Endothelial cell of umbilical vein (primary cell): ENCODE data around the gene RASGRF2. TPM values are rescaled to one million over a fixed set of nuclear protein-coding genes. Genes with fewer than 3 reads are reported as not detected.

Source experiments
- BruUV-seq: library from RNA; stranded (reverse); fragments of 400-500 nt; replicated peaks from 2 replicates; lab custom pipeline; 2021; lab: Mats Ljungman, UMichigan
- CTCF ChIA-PET: fragments of 300-600, 350-600 bp; sonication (Branson Sonifier 250); formaldehyde crosslinking; loops from one replicate; lab custom pipeline; 2021; ENCODE audit warnings: antibody characterized with exemption, inconsistent platforms; lab: Charles Lee
- POLR2A ChIA-PET: fragments of 300-600, 350-600 bp; sonication (Branson Sonifier 250); formaldehyde crosslinking; loops from one replicate; lab custom pipeline; 2021; ENCODE audit warnings: antibody characterized with exemption, inconsistent platforms; lab: Charles Lee
- DNase-seq: peaks from one replicate; pipeline ENCODE4 v3.0.0-alpha.2; 2011; ENCODE audit warnings: low read depth, low spot score
- FAIRE-seq: peaks from 2 replicates; lab custom pipeline; 2011; peaks lifted over from hg19 to GRCh38; lab: Jason Lieb, UNC
- H2AFZ ChIP-seq: 2 replicates; pipeline ENCODE4 v1.6.0; 2012; ENCODE audit warnings: low read depth, low read length, control low read depth, inconsistent platforms
- H3K27ac ChIP-seq: 2 replicates; pipeline ENCODE4 v1.5.1; 2011; ENCODE audit warnings: low read depth, mild to moderate bottlenecking, control low read depth, low read length, moderate library complexity; ENCODE audit not compliant: insufficient read depth
- H3K27me3 ChIP-seq, 2 experiments: 2 replicates each; pipeline versions ENCODE4 v1.6.0 to v1.6.1; 2011; ENCODE audit warnings: low read length in 2 of 2, mixed read lengths in 1 of 2; ENCODE audit not compliant: control insufficient read depth in 2 of 2, insufficient read depth in 2 of 2
- H3K36me3 ChIP-seq, 2 experiments: 2 replicates in 1 of 2; 3 replicates in 1 of 2; pipeline ENCODE4 v1.5.1; 2011; ENCODE audit warnings: low read length in 2 of 2, mild to moderate bottlenecking in 1 of 2, moderate library complexity in 1 of 2; ENCODE audit not compliant: control insufficient read depth in 2 of 2, insufficient read depth in 2 of 2; ENCODE audit errors: extremely low read depth in 1 of 2
- H3K4me1 ChIP-seq: 3 replicates; pipeline ENCODE4 v1.5.1; 2011; ENCODE audit warnings: mild to moderate bottlenecking, low read length; ENCODE audit not compliant: control insufficient read depth, insufficient read depth; ENCODE audit errors: extremely low read depth
- H3K4me2 ChIP-seq: 2 replicates; pipeline ENCODE4 v1.6.1; 2011; ENCODE audit warnings: low read length, control low read depth, mixed read lengths; ENCODE audit not compliant: insufficient read depth
- H3K4me3 ChIP-seq, 3 experiments: fragments of 200-600 bp in 1 of 3; sonication (generic), shearing (Covaris generic) in 1 of 3; replicated peaks in 1 of 3; 2 replicates each; pipeline ENCODE4 v1.5.1; 2011 to 2016; ENCODE audit warnings: control low read depth in 3 of 3, low read length in 3 of 3, mild to moderate bottlenecking in 2 of 3, inconsistent platforms in 1 of 3, low read depth in 1 of 3, moderate library complexity in 1 of 3; ENCODE audit not compliant: insufficient read depth in 1 of 3
- H3K79me2 ChIP-seq: 2 replicates; pipeline ENCODE4 v1.6.0; 2012; ENCODE audit warnings: low read length, inconsistent platforms; ENCODE audit not compliant: control insufficient read depth, insufficient read depth
- H3K9ac ChIP-seq: replicated peaks from 2 replicates; pipeline ENCODE3; 2011; ENCODE audit warnings: low read length, control low read depth; ENCODE audit not compliant: insufficient read depth; ENCODE audit errors: extremely low read depth
- H3K9me1 ChIP-seq: replicated peaks from 3 replicates; pipeline ENCODE4 v1.6.0; 2011; ENCODE audit warnings: mild to moderate bottlenecking, low read length; ENCODE audit not compliant: control insufficient read depth, insufficient read depth; ENCODE audit errors: extremely low read depth
- H3K9me3 ChIP-seq: replicated peaks from 2 replicates; pipeline ENCODE4 v1.5.1; 2012; ENCODE audit warnings: low read length, inconsistent platforms; ENCODE audit not compliant: control insufficient read depth, insufficient read depth
- H4K20me1 ChIP-seq: replicated peaks from 2 replicates; pipeline ENCODE3; 2011; ENCODE audit warnings: mild to moderate bottlenecking, low read length; ENCODE audit not compliant: control insufficient read depth, insufficient read depth; ENCODE audit errors: extremely low read depth
- CTCF ChIP-seq, 2 donors: IDR thresholded peaks; 1 replicate in 1 of 2; 2 replicates in 1 of 2; pipeline ENCODE4 v1.5.1; 2011; ENCODE audit warnings: low read length in 2 of 2, mild to moderate bottlenecking in 2 of 2, moderate library complexity in 2 of 2, control low read depth in 1 of 2, inconsistent platforms in 1 of 2, low read depth in 1 of 2; ENCODE audit not compliant: insufficient read depth in 1 of 2; ENCODE audit errors: extremely low read depth in 1 of 2
- EZH2 ChIP-seq: IDR thresholded peaks from 2 replicates; pipeline ENCODE4 v1.6.1; 2012; ENCODE audit warnings: borderline replicate concordance, low read depth, mild to moderate bottlenecking, moderate library complexity, low read length, inconsistent platforms; ENCODE audit not compliant: severe bottlenecking
- FOS ChIP-seq: IDR thresholded peaks from 2 replicates; pipeline ENCODE4 v1.6.1; 2011; ENCODE audit warnings: mild to moderate bottlenecking, low read length, moderate library complexity, borderline replicate concordance; ENCODE audit not compliant: insufficient read depth
- GATA2 ChIP-seq: IDR thresholded peaks from 2 replicates; pipeline ENCODE4 v1.7.0; 2011; ENCODE audit warnings: low read depth, mild to moderate bottlenecking, moderate library complexity, mixed read lengths, low read length; ENCODE audit not compliant: insufficient read length, insufficient read depth
- JUN ChIP-seq: IDR thresholded peaks from 2 replicates; pipeline ENCODE4 v1.6.1; 2011; ENCODE audit warnings: borderline replicate concordance, low read depth; ENCODE audit not compliant: insufficient read length, insufficient read depth
- MAX ChIP-seq: IDR thresholded peaks from 2 replicates; pipeline ENCODE4 v1.6.1; 2011; ENCODE audit not compliant: insufficient read depth, insufficient read length
- MYC ChIP-seq: IDR thresholded peaks from one replicate; pipeline ENCODE4 v1.6.1; 2011; ENCODE audit warnings: mild to moderate bottlenecking, low read depth, low read length
- POLR2A ChIP-seq: IDR thresholded peaks from 2 replicates; pipeline ENCODE4 v1.6.1; 2012; ENCODE audit warnings: low read depth, mild to moderate bottlenecking, control low read depth, low read length
- POLR2AphosphoS5 ChIP-seq: IDR thresholded peaks from 2 replicates; pipeline ENCODE4 v1.6.1; 2012; ENCODE audit warnings: low read depth, mild to moderate bottlenecking, control low read depth, low read length, moderate library complexity; ENCODE audit not compliant: insufficient read depth
- dilution Hi-C: fragments of 300-500 bp; cut with MboI; formaldehyde crosslinking; loops from one replicate; pipeline ENCODE4 v1.15.0; 2019; ENCODE audit warnings: low sequenced_read_pairs; ENCODE audit not compliant: extremely low pct_ligation_motif_present
- intact Hi-C: fragments of 100-400 bp; cut with micrococcal nuclease; formaldehyde crosslinking; loops from one replicate; pipeline ENCODE4 v1.10.0; 2022
- polyA plus RNA-seq, 4 experiments: library from polyadenylated mRNA; depleted of rRNA in 3 of 4; stranded (reverse) in 3 of 4; unstranded in 1 of 4; fragments of >200 nt; gene quantifications; 2 replicates each; pipeline versions ENCODE4 v1.2.1 to v1.2.3, GENCODE V29; 2011 to 2012; ENCODE audit warnings: missing spikeins in 1 of 4
- total RNA-seq: library from RNA; stranded (reverse); gene quantifications from 2 replicates; pipeline ENCODE4 v1.2.3, GENCODE V29; 2021

Gene RASGRF2
- total and polyA plus RNA-seq, 2 donors (not counting 3 experiments of a cell fraction or from before 2014, with no cell fraction given), result 0.41 to 4.0 TPM

GRCh38 chr5:81097713-81098112 lies 137.6 kb downstream of the RASGRF2 start:
- Histone ChIP-seq H3K79me2 (no peaks in the 10 kb centered on the region), H3K27ac (no peak overlapping the region), H3K4me1 (no peaks in the 10 kb centered on the region), H3K27me3 (no peaks in the 10 kb centered on the region), H4K20me1 (no peaks in the 10 kb centered on the region), H3K4me2 (no peak overlapping the region), H3K9ac (no peak overlapping the region), H3K36me3 (no peaks in the 10 kb centered on the region), H3K9me3 (no peaks in the 10 kb centered on the region), H3K9me1 (no peaks in the 10 kb centered on the region), H2AFZ (no peak overlapping the region), H3K4me3 (no peak overlapping the region)
- no TSS peak for BruUV-seq
- CTCF ChIA-PET, result interaction anchor here (3.5 kb wide), 1 partner anchor 10 kb away, joined by 12 read pairs; no protein-coding TSS in a partner anchor
- POLR2A ChIA-PET, result no interaction called here
- TF ChIP-seq CTCF (IDR thresholded peaks at IDR 0.05; ENCODE audit: extremely low read depth in 1 of 2, insufficient read depth in 1 of 2, low read depth in 1 of 2, low read length in 2 of 2), result no peak
- TF ChIP-seq FOS, result no peak
- no peak for TF ChIP-seq POLR2A
- no peak for TF ChIP-seq POLR2AphosphoS5
- TF ChIP-seq EZH2, result no peak
- TF ChIP-seq GATA2, result no peak
- TF ChIP-seq JUN, result no peak
- no peak for TF ChIP-seq MYC
- TF ChIP-seq MAX, result no peak
- dilution Hi-C loops, result no loop called here
- no peak for FAIRE-seq
- DNase-seq, result no peak
- intact Hi-C loops, result no loop called here
